Cerebellar nuclear complex (tissue), 1 donor: Measurements from ENCODE around the gene DDRGK1.
"Not testable (repeated sequence)": the region's sequence is repeated elsewhere in the genome, so short reads cannot be mapped to it uniquely, and the experiment has no call there.

ENCODE experiments used
- DNase-seq, 2 experiments: peaks; one replicate each; lab custom pipeline; 2025; lab: John Stamatoyannopoulos, UW

The DDRGK1 gene

DNA sequence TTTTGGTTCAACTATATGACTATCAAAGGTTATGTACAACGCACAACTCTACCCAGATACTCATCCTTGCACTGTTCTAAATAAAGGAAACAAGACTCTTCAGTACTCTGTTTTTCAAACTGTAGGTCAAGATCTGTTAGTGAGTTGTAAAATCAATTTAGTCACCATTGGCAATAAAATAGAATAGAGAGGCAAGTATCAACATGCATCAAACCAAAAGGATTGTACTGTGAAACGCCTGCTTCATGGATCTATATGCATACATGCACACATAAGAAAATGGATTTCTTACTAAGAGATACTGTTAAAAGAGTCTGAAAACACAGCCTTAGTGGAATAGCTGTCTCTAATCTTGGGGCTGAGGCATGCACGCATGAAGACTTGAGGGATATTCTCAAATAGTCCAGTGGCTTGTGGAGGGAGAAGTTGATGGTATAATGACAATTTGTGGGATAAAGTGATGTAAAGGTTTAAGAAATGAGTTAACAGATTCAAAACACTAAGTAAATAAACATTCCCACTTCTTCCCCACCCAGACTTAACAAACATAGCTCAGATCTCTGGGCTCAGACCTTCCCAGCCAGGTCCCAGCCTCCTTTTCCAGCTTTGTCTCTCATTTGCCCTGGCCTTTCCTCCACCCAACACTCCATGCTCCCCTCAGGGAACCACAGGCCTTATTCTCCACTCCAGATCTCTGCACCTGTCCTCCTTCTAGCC lies 20.4 kb downstream of the DDRGK1 start:
- DNase-seq = no peak

GRCh38 chr20:3182429-3182828 lies 22.1 kb downstream of the DDRGK1 start:
- not testable (repeated sequence) for DNase-seq

DNA sequence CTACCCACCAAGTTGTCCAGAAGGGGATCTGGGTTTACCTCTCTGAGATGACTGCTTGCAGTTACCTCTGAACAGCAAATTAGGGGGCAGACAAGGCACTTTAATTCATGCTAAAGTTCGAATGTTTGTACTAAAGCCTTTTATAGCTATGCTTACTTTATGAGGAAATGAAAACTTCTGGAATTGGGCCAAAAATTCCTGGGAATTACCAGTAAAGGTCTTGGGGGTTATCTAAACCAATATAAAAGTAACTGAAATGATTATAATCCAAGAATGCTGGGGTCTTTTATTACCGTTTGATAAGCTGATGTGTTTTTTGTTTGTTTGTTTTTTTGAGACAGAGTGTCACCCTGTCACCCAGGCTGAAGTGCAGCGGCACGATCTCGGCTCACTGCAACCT lies 23.2 kb downstream of the DDRGK1 start:
- no peak for DNase-seq

- DNase-seq = no peak
These were observed 24.2 kb downstream of the DDRGK1 start for GRCh38 chr20:3180319-3180718.

DNA sequence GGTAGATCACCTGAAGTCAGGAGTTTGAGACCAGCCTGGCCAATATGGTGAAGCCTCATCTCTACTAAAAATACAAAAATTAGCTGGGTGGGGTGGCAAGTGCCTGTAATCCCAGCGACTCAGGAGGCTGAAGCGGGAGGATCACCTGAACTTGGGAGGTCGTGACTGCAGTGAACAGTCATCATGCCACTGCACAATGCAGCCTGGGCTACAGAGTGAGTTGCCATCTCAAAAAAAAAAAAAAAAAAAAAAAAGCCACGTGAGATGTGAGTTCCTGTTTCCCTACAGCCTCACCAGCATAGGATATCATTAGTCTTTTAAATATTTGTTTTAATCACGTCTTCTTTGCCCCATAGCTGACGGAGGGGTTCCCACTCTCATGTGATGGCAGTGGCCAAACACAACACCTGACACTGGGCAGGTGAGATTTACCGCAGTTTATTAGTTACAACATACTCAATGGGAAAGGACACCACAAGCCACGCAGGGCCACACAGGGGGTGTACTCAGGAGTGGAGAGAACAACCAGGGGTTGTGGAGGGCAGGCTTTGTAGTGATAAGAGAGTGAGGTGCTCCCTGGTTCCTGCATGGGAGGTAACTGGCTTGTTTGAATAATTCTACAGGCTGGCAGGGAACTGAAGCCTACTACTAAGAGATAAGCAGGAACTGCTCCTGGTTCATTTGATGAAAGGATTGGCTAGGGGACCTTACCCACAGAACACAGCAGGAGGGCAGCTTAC lies 26.6 kb downstream of the DDRGK1 start:
- DNase-seq = no peak

DNA sequence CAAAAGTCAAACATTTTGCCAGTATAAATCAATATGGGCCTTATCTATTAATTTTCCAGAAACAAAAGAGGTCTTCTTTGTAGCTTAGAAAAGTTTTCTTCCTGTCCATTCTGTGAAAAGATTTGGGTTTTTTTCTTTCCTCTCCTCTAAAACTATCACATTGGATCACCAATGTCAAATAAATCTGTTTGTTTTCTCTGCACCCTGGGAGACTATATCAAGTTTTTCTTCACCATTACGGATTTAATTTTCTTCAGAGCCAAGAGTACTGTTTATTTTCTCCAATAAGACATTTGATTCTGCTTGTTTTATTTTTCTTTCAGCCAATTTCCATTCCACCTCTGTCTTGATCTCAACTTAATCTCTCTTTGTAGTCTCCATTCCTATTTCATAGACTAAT lies 29.2 kb downstream of the DDRGK1 start:
- no peak for DNase-seq

DNA sequence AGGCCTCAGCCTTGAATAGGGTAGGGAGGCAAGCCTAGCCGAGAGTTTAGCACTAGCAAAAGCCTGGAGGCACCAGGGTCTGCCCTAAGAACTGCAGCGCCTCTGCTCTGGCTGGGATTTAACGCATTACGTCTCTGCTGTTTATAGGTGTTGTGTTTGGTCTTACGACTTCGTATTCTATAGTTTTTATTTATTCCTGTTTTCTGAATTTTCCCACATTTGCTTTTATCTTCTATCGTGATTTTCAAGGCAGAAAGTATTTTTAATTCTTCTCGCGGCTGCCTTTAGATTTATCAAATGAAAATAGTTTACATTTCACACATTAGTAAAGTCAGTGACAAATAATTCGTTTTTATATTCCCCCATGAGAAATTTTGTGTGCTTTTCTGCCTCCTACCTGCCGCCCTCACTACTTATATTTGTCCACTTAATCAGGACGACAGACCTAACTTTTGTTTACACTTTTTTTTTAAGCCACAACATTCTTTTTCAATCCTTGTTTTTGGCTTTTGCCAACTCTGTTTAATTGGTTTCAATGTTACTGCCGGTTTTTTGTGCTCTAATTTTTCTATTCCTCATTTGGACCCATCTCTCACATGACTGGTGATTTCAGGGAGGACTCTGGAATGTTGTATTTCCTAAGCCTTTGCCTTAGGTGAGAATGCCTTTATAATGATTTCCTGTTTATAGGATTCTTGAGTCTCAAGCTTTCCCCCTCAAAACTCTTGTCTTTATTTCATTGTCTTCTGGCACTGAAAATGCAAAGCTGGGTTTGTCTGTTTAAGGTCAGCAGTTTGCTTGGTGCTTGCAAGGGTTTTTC lies 29.8 kb downstream of the DDRGK1 start:
- no peak for DNase-seq

DNA sequence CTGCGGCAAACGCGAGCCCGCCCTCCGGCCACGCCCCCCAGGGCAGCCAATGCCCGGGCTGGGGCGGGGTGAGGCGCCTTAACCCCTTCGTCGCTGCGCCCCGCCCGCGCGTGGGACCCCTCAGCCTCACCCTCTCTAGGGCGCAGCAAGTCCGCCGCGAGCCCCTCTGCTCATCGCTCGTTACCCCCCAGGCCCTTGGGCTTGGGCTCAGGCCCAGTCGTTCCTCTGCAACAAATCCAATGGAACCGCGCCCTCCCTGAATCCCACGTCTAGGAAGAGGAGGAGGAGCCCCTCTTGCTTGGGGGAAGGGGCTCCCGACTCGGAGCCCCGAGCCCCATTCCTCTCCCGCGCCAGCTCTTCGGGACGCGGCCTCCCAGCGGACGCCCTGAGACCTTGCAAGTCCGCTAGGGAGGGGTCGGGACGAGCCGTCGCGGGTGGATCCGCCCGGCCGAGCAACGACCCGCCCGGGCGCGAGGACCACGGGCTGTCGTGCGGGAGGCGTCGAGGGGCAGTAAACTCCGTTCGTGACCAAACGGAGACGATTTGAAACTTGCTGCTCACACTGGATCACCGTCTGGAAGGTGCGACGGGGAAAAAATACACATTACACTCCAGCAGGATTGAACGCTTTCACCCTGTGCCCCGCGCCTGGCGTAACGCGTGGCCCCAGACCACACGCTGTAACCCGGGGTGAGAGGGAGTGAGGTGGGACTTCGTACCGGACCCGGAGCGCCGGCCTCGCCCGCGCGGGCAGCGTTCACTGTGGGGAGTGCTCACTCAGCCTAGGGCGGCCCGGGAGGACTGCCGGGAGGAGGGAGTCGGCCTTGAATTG lies 30.7 kb downstream of the DDRGK1 start:
- peak in 1 of 2 experiments; percentile 43 for DNase-seq

GRCh38 chr20:3172933-3173609 lies 31.4 kb downstream of the DDRGK1 start, which contains the start of gene LZTS3:
Gene LZTS3, minus strand, starts transcription at chr20:3173549. Its CDS starts 6,386 bp downstream, at chr20:3167163.
- peak in 1 of 2 experiments; percentile 33 for DNase-seq

- no peak for DNase-seq
These were observed 32.2 kb downstream of the DDRGK1 start for GRCh38 chr20:3172126-3172932.

GRCh38 chr20:3171391-3172125 lies 32.9 kb downstream of the DDRGK1 start:
- no peak for DNase-seq

DNA sequence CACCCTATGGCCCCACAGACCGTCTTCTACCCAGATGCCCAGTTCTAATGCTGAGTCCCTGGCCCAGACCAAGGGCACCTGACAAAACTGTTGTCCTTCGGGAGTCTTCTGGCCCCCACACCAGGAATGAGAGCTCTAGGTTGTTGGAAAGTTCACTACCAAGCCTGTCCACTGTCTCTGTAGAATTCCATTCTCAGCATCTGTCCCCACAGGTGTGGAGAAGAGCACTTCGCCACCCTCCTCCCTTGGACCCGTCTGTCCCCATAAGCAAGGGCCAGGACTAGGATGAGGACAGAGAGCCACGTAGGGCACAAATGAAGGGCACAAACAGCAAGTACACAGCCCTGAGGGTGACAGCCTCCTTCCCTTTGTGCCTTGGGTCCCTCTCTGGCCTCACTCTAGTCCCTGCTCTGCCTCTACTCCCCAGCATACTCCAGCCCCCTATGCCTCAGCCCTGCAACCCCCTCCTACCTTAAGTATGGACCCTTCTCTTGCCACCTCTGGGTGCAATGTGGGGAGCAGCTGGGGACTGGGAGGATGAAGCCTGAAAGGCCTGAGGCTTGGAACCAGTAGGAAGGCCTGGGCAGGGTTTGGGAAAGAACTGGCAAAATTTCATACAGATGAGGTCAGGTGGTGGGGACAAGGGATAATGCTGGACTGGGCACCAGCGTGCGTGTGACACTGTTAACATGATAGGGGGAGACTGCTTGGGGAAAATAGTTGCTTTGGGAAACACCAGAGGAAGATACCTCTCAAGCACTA lies 35.5 kb downstream of the DDRGK1 start:
- DNase-seq = no peak

DNA sequence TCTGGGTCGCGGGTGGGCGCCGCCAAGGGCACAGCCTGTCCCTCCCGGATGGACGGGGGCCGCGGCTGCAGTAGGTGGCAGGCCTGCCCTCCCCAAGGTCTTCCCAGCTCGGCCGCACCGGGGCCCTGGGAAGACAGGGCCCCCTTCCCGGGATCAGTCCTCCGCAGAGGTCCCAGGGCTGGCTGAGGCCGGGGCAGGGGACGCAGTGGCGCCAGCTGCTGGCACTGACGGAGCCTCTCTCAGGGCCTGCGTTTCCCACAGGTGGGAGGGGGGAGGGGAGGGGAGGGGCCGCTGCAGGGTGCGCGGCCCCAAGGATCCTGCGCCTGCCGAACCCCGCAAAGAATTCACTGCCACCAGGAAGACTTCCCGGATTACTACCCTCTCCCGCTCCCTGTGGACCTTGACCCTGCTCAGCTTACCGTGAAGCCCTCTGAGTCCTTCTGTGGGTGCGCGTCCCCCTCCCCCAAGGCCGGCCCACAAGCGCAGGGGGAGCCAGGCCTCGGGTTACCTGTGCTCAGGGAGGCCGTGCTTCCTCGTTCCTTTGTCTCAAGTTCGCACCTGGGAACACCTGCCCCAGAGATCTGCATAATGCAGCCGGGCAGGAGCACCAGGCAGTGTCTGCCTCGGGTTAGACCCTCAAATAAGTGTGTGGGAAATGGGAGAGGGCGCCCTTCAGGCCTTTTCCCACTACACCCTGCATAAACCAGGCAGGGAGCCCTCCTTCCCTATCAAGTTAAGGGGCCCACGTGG lies 36.2 kb downstream of the DDRGK1 start:
- no peak for DNase-seq

- no peak for DNase-seq
These were observed 36.8 kb downstream of the DDRGK1 start for GRCh38 chr20:3167738-3168078.

DNA sequence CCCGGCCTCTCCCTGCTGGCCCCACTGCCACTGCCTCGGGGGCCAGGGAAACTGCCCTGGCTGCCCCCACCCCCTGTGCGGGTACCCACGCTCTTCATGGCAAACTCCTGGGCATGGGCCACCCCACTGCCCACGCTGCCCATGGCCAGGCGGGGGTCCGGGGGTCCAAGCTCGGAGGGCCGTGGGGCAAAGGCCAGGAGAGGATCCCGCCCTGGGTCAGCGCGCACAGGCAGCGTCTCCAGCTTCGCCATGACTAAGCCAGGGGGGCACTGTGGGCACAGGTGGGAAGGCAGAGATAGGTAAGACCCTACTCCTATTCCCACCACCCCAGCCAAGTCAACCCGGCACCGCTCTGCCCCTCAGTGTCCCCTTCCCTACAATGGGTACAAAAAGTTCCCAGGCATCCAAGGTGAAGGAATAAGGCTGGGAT lies 37.6 kb downstream of the DDRGK1 start:
- DNase-seq = no peak

DNA sequence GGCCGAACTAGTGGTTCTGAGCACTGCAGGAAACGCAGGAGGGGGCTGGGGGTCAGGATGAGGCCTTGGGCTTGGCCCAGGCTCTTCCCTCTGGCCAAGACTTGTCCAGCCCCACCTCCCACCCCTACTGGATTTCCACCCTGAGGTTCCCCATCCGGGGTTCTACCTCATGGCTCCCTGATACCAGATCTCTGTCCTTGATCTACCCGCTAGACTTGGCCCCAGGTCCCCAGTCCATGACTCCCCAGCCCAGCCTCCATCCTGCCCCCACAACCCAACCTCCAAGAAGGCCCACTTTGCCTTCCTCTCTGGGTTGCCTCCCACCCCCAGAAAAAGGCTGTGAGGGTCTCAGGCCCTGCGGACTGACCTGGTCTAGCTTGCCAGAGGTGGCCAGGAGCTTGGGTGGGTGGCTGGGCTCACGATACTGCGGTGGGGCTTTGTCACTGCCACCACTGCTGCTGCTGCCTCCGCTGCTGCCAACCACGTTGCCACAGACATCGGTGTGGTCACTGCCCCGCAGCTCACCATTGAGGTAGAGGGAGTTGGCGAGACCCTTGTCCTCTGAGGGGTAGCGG lies 38.1 kb downstream of the DDRGK1 start:
- no peak for DNase-seq

GRCh38 chr20:3165473-3166337 lies 38.8 kb downstream of the DDRGK1 start:
- no peak for DNase-seq
